PC-9 (cell line): ENCODE results near the gene CDKN2B-AS1. TPM values are rescaled to one million over a fixed set of nuclear protein-coding genes. Genes with fewer than 3 reads are reported as not detected.

Experiments
- BruUV-seq: library from RNA; stranded (reverse); fragments of 400-500 nt; replicated peaks from 2 replicates; lab custom pipeline; 2021; lab: Mats Ljungman, UMichigan
- CTCF ChIA-PET: fragments of 300-600 bp; sonication (Branson Sonifier 250); formaldehyde crosslinking; loops from one replicate; lab custom pipeline; 2022; ENCODE audit warnings: antibody characterized with exemption; lab: Charles Lee
- POLR2A ChIA-PET: fragments of 300-600 bp; sonication (Branson Sonifier 250); formaldehyde crosslinking; loops from one replicate; lab custom pipeline; 2022; ENCODE audit warnings: antibody characterized with exemption; ENCODE audit not compliant: unreplicated experiment; lab: Charles Lee
- DNase-seq, 2 experiments: peaks; one replicate each; pipeline versions ENCODE4 v3.0.0 to v3.0.0-alpha.2; 2015 to 2022; ENCODE audit warnings: mixed read lengths in 1 of 2
- H2AFZ ChIP-seq: fragments of 200-600 bp; sonication (generic); 2 replicates; pipeline ENCODE4 v1.8.1; 2017; ENCODE audit warnings: antibody characterized with exemption
- H3F3A ChIP-seq: fragments of 200-600 bp; sonication (generic); 2 replicates; pipeline ENCODE4 v1.8.1; 2017; ENCODE audit warnings: antibody characterized with exemption, mild to moderate bottlenecking, low read depth; ENCODE audit not compliant: insufficient read depth
- H3K27ac ChIP-seq: fragments of 200-600 bp; sonication (generic); 2 replicates; pipeline ENCODE4 v1.6.1; 2016; ENCODE audit warnings: mixed run types
- H3K27me3 ChIP-seq: fragments of 200-600 bp; sonication (generic); 2 replicates; pipeline ENCODE4 v1.6.1; 2016; ENCODE audit warnings: low read depth, mixed run types; ENCODE audit not compliant: insufficient read depth
- H3K36me3 ChIP-seq: fragments of 200-600 bp; sonication (generic); 2 replicates; pipeline ENCODE4 v1.6.1; 2016; ENCODE audit warnings: low read depth, mixed run types
- H3K4me1 ChIP-seq: fragments of 200-600 bp; sonication (generic); replicated peaks from 2 replicates; pipeline ENCODE4 v1.6.1; 2016; ENCODE audit warnings: mixed run types; ENCODE audit not compliant: insufficient read depth
- H3K4me2 ChIP-seq: fragments of 200-600 bp; sonication (generic); 2 replicates; pipeline ENCODE4 v1.6.1; 2017; ENCODE audit warnings: mixed run types
- H3K4me3 ChIP-seq: fragments of 200-600 bp; sonication (generic); 2 replicates; pipeline ENCODE4 v1.6.1; 2016; ENCODE audit warnings: mixed run types
- H3K79me2 ChIP-seq: fragments of 200-600 bp; sonication (generic); 2 replicates; pipeline ENCODE4 v1.6.1; 2017; ENCODE audit warnings: low read depth, mixed run types
- H3K9me2 ChIP-seq: fragments of 200-600 bp; sonication (generic); 2 replicates; pipeline ENCODE4 v1.8.1; 2017; ENCODE audit warnings: mild to moderate bottlenecking; ENCODE audit not compliant: insufficient read depth
- H3K9me3 ChIP-seq: fragments of 200-600 bp; sonication (generic); 2 replicates; pipeline ENCODE4 v1.8.1; 2016; ENCODE audit warnings: low read depth; ENCODE audit not compliant: insufficient read depth
- H4K20me1 ChIP-seq: fragments of 200-600 bp; sonication (generic); 2 replicates; pipeline ENCODE4 v1.8.1; 2017; ENCODE audit not compliant: insufficient read depth
- EZH2 ChIP-seq: fragments of 200-600 bp; sonication (generic); IDR thresholded peaks from 2 replicates; pipeline ENCODE4 v1.8.0; 2017; ENCODE audit warnings: antibody characterized with exemption, low read depth
- intact Hi-C: fragments of 100-400 bp; cut with micrococcal nuclease; formaldehyde crosslinking; loops from one replicate; pipeline ENCODE4 v1.10.0; 2022; ENCODE audit not compliant: unreplicated experiment
- total RNA-seq: library from RNA; stranded (reverse); gene quantifications from 2 replicates; pipeline ENCODE4 v1.2.3, GENCODE V29; 2021
- TF ChIP-seq, protein P1 (sequence below): fragments of 200-600 bp; sonication (generic); conservative IDR thresholded peaks from 2 replicates; pipeline ENCODE4 v1.6.1; 2017; ENCODE audit warnings: mixed run types, antibody characterized with exemption, mild to moderate bottlenecking, moderate library complexity

The CDKN2B-AS1 gene
- total RNA-seq, 1 experiment from 2014 or later = 11.6 TPM

DNA sequence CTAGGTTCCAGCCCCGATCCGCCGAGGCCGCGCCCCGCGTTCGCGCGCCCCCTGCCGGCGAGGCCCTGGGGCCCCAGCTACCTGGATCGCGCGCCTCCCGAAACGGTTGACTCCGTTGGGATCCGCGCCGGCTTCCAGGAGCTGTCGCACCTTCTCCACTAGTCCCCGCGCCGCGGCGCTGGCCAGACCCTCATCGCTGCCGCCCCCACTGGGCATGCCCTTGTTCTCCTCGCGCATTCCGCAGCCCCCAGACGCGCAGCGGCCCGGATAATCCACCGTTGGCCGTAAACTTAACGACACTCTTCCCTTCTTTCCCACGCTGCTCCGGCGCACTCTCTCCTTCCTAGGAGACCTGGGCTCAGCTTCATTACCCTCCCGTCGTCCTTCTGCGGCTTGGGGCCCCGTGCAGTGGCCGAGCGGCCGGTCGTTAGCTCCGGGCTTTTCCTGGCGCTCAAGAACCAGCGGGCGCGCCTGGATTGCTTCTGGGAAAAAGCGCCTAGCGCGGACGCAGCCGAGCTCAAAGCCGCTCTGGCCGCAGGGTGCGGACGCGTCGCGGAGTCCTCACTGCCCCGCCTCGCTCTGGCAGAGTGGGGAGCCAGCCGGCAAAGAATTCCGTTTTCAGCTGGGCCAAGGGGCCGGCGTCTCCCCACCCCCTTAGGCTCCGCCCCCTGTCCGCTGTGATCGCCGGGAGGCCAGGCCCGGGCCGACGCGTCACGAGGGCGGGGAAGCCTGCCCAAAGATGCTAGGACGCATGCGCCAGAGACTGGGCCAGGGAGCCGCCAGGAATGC lies 14.3 kb downstream of the CDKN2B-AS1 start, which contains the start of gene CDKN2B:
Gene CDKN2B (minus strand): TSS at position 589 of the 789 bp plus-strand sequence. CDS start 352 bp downstream, at position 237.
- Histone ChIP-seq H3K4me3 (peak within 1 kb of the TSS; percentile 100), H3K36me3 (peaks cover 29% of the 10 kb centered on the region), H3K9me3 (no peaks in the 10 kb centered on the region), H2AFZ (peak within 1 kb of the TSS; percentile 71), H3K27ac (peak within 1 kb of the TSS; percentile 92), H3F3A (peaks cover 22% of the 10 kb centered on the region), H3K4me2 (peak within 1 kb of the TSS; percentile 92), H3K27me3 (no peaks in the 10 kb centered on the region), H4K20me1 (peaks cover 11% of the 10 kb centered on the region), H3K79me2 (peaks cover 66% of the 10 kb centered on the region), H3K4me1 (peaks cover 29% of the 10 kb centered on the region), H3K9me2 (no peaks in the 10 kb centered on the region)
- CTCF ChIA-PET = interaction anchor here (0.6 to 1.8 kb wide), 9 partner anchors 11 to 235 kb away, joined by 3 to 8 read pairs (median 4); partner anchors contain the start of genes CDKN2A and CDKN2B-AS1
- intact Hi-C loops = loop anchor here (1.0 to 5.0 kb wide), 8 partner anchors 30 to 235 kb away; no protein-coding TSS in a partner anchor
- POLR2A ChIA-PET = interaction anchor here (0.6 to 0.7 kb wide), 8 partner anchors 9 to 494 kb away, joined by 3 to 9 read pairs (median 4); no protein-coding TSS in a partner anchor
- BruUV-seq = TSS peak; percentile 60
- DNase-seq = peak; percentile 86 to 94
- TF ChIP-seq EZH2 = no peak
- TF ChIP-seq, protein P1, sequence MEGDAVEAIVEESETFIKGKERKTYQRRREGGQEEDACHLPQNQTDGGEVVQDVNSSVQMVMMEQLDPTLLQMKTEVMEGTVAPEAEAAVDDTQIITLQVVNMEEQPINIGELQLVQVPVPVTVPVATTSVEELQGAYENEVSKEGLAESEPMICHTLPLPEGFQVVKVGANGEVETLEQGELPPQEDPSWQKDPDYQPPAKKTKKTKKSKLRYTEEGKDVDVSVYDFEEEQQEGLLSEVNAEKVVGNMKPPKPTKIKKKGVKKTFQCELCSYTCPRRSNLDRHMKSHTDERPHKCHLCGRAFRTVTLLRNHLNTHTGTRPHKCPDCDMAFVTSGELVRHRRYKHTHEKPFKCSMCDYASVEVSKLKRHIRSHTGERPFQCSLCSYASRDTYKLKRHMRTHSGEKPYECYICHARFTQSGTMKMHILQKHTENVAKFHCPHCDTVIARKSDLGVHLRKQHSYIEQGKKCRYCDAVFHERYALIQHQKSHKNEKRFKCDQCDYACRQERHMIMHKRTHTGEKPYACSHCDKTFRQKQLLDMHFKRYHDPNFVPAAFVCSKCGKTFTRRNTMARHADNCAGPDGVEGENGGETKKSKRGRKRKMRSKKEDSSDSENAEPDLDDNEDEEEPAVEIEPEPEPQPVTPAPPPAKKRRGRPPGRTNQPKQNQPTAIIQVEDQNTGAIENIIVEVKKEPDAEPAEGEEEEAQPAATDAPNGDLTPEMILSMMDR = peak; percentile 82

DNA sequence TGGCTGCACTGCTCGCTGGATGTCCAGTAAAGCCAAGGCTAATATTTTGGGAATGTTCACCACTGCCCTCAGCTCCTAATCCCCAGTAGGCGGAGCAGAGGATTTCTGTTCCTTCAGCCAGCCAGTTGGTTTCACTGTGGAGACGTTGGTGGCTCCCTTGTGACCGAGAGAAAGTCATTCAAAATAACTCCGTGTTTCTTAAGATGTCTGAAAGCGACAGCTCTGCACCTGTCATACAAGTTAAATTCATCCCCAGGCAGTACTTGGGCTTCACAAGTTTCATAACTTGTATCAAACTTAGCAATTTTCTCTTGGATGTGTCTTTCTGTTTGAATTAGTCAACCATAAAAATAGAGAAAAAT lies 14.9 kb downstream of the CDKN2B-AS1 start:
- peaks cover 11% of the 10 kb centered on the region for H4K20me1 ChIP-seq
- H3K4me2 ChIP-seq = peak overlapping the region; percentile 92
- peak overlapping the region; percentile 92 for H3K27ac ChIP-seq
- no peaks in the 10 kb centered on the region for H3K9me2 ChIP-seq
- BruUV-seq = TSS peak; percentile 35
- TF ChIP-seq EZH2 = no peak
- TF ChIP-seq, protein P1 = no peak
- peak overlapping the region; percentile 100 for H3K4me3 ChIP-seq
- intact Hi-C loops = loop anchor here (1.0 to 5.0 kb wide), 7 partner anchors 29 to 235 kb away; no protein-coding TSS in a partner anchor
- H3K9me3 ChIP-seq = no peaks in the 10 kb centered on the region
- peaks cover 60% of the 10 kb centered on the region for H3K79me2 ChIP-seq
- peaks cover 23% of the 10 kb centered on the region for H3K4me1 ChIP-seq
- H3K27me3 ChIP-seq = no peaks in the 10 kb centered on the region
- DNase-seq = no peak
- H2AFZ ChIP-seq = peak overlapping the region; percentile 71
- peaks cover 24% of the 10 kb centered on the region for H3K36me3 ChIP-seq
- CTCF ChIA-PET = interaction anchor here (0.7 to 1.8 kb wide), 4 partner anchors 28 to 235 kb away, joined by 3 to 5 read pairs (median 4); no protein-coding TSS in a partner anchor
- peaks cover 16% of the 10 kb centered on the region for H3F3A ChIP-seq
- POLR2A ChIA-PET = interaction anchor here (0.6 to 0.7 kb wide), 5 partner anchors 32 to 494 kb away, joined by 3 to 9 read pairs (median 4); no protein-coding TSS in a partner anchor

DNA sequence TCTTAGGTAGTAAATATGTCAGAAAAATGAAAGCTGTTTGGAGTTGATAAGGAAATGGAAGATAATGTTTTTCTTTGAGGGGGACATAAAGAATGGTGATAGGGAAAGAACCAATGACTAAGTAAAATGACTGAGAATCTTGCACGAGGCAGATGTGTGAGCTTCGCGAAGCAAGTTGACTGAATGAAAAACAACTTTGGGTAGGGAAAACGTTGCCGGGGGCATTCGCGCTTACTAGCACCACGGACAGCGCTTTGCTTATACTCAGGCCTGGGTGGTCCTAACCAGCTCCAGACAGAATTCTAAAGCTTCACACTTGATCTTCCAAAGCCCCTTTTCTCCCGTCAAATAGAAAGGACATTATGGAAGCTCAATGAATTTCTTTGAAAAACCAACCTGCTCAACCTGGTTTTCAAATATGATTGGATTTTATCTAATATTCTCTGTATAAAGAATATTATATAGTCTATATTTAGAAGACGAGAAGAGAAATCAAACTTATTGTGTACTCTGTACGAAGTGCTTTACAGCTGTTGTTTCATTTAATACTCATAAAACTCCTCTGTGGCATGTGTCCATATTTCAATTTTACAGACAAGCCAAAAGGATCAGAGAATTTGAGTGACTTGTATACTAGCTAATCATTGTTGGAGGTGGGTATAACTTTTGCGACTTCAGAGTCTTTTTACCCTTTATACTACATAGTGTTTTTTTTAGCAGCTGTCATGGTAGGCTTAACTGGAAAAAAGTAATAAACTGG lies 16.5 kb downstream of the CDKN2B-AS1 start:
- H4K20me1 ChIP-seq = peaks cover 8% of the 10 kb centered on the region
- H2AFZ ChIP-seq = no peak overlapping the region
- no peaks in the 10 kb centered on the region for H3K9me3 ChIP-seq
- H3K4me1 ChIP-seq = peaks cover 13% of the 10 kb centered on the region
- POLR2A ChIA-PET = no interaction called here
- DNase-seq = no peak
- intact Hi-C loops = no loop called here
- peaks cover 15% of the 10 kb centered on the region for H3K36me3 ChIP-seq
- H3K4me3 ChIP-seq = no peak overlapping the region
- no peak overlapping the region; the same call in 1 of the 2 replicates for H3K27ac ChIP-seq
- H3K79me2 ChIP-seq = peaks cover 45% of the 10 kb centered on the region
- BruUV-seq = no TSS peak
- H3K27me3 ChIP-seq = no peaks in the 10 kb centered on the region
- no peak for TF ChIP-seq EZH2
- TF ChIP-seq, protein P1 = no peak
- H3K9me2 ChIP-seq = no peaks in the 10 kb centered on the region
- H3K4me2 ChIP-seq = peak overlapping the region; percentile 92; the same call in 1 of the 2 replicates
- H3F3A ChIP-seq = peaks cover 13% of the 10 kb centered on the region
- CTCF ChIA-PET = no interaction called here
